GM13977 (cell line): ENCODE results near the gene TGFBR2.

Experiments
- DNase-seq: peaks from one replicate; pipeline ENCODE4 v3.0.0; 2012; ENCODE audit warnings: low spot score
- in situ Hi-C: fragments of 300-500 bp; cut with MboI; formaldehyde crosslinking; loops from one replicate; pipeline ENCODE4 v1.12.0; 2022; ENCODE audit warnings: low sequenced_read_pairs, low pct_unique_long_range_greater_than_20kb, mixed read lengths, inconsistent platforms; ENCODE audit not compliant: unreplicated experiment
- TF ChIP-seq, protein P1 (sequence below): IDR thresholded peaks from 2 replicates; pipeline ENCODE4 v1.5.1; 2012; ENCODE audit warnings: mild to moderate bottlenecking, control low read depth; ENCODE audit not compliant: insufficient read depth; ENCODE audit errors: extremely low read depth, missing control alignments

The TGFBR2 gene

DNA sequence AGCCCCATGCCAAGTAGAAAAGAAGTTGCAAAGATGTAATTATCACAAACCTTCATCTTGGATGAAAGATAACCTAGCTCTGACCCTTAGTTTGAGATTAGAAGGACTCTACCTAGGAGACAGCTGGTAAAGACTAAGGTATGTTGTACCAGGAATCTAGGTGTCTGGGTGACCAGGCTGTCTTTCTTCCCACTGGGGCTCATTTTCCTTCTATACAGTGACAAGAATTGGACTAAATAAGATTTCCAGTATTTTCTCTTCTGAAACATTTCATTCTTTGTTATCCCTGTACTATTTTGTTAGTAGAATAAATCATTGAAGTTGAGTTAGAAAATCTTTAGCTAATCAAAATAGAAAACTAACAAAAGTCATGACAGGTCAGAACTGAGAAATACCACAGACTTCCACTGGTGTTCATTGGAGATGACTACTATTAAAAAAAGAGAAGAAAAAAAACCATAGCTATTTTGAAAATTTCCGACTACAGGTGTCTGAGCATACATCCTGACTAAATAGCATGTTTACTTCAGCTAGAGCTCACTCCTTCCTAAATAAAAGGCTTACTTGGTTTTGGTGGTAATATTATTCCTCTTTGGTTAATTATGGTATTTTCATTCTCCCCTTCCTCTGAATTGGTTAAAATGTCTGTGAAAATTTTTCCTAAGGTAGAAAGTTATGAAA lies 10.1 kb downstream of the TGFBR2 start:
- no peak for DNase-seq
- TF ChIP-seq, protein P1, sequence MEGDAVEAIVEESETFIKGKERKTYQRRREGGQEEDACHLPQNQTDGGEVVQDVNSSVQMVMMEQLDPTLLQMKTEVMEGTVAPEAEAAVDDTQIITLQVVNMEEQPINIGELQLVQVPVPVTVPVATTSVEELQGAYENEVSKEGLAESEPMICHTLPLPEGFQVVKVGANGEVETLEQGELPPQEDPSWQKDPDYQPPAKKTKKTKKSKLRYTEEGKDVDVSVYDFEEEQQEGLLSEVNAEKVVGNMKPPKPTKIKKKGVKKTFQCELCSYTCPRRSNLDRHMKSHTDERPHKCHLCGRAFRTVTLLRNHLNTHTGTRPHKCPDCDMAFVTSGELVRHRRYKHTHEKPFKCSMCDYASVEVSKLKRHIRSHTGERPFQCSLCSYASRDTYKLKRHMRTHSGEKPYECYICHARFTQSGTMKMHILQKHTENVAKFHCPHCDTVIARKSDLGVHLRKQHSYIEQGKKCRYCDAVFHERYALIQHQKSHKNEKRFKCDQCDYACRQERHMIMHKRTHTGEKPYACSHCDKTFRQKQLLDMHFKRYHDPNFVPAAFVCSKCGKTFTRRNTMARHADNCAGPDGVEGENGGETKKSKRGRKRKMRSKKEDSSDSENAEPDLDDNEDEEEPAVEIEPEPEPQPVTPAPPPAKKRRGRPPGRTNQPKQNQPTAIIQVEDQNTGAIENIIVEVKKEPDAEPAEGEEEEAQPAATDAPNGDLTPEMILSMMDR, result no peak
- in situ Hi-C loops, result no loop called here

DNA sequence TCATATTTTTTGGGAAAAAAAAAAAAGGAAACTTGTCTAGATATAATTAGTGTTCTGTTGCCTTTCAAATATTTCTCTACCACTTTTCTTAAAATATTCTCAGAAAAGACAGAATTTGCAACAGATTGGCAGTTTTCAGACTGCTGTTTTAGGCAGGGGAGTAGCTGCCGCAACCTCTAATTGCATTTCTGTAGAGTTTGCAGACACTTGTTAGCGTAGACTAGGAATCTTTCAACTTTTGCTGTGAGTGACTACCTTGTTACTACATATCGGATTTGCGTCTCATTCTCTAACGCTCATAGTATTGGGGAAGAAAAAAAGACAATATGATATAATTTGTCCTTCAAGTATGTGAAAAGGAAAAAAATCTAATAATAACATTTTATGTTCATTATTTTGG lies 10.7 kb downstream of the TGFBR2 start:
- in situ Hi-C loops, result no loop called here
- DNase-seq, result no peak
- TF ChIP-seq, protein P1, result no peak

DNA sequence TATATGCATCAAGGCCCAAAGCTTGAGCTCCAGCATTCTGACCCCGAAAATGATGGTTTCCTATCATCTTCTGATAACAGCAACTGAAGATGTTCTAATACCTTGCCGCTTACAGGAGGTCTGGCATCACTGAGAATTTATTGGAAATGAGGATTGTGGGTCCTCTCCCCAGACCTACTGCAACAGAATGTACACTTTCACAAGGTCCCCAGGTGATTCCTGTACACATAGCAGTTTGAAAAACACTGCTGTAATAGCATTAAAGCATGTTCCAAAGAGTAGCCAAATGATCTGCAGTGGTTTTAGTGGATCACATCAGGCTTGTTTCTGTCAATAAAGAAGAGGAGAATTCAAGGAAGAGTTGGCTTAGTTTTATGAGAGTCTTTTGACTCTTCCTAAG lies 11.3 kb downstream of the TGFBR2 start:
- in situ Hi-C loops, result no loop called here
- TF ChIP-seq, protein P1, result no peak
- no peak for DNase-seq

DNA sequence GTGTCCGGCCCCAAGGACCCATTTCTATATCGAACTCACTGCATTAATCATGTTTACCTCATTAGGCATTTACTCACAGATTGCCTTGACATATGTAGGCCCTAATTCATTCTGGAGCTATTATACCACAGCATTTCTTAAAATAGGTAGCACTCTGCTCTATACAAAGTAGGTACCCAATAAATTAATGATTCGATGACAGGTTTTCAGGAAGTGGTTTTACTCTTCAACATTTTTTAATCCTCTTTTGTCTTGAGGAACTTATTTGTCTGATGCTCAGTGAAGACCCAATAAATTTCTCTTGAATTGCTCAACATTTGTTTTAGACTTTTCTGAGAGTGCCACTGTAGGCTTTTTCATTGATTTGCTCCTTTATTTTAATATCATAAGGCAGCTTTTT lies 12.1 kb downstream of the TGFBR2 start:
- in situ Hi-C loops, result no loop called here
- TF ChIP-seq, protein P1, result no peak

DNA sequence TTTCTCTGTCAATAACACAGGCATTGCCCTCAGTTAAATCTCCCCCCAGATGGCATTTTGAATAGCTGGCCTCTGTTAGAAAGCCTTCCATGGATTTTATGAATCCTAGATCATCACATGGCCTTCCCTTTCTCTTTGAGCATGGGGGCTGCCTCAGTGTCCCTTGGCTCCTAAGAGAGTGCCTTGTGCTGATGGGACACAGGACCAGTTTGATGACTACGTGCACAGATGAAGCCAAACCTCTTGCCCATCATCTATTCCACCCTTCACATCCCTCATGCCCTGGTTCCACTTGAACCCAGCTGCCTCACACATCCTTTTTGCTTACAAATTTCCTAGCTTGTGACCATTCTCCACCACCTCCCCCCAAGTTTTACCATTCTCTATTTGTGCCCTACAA lies 12.9 kb downstream of the TGFBR2 start:
- no peak for DNase-seq
- in situ Hi-C loops, result no loop called here
- TF ChIP-seq, protein P1, result no peak

More for the DNA sequence above, 12.1 kb downstream of the TGFBR2 start:
- no peak for DNase-seq

DNA sequence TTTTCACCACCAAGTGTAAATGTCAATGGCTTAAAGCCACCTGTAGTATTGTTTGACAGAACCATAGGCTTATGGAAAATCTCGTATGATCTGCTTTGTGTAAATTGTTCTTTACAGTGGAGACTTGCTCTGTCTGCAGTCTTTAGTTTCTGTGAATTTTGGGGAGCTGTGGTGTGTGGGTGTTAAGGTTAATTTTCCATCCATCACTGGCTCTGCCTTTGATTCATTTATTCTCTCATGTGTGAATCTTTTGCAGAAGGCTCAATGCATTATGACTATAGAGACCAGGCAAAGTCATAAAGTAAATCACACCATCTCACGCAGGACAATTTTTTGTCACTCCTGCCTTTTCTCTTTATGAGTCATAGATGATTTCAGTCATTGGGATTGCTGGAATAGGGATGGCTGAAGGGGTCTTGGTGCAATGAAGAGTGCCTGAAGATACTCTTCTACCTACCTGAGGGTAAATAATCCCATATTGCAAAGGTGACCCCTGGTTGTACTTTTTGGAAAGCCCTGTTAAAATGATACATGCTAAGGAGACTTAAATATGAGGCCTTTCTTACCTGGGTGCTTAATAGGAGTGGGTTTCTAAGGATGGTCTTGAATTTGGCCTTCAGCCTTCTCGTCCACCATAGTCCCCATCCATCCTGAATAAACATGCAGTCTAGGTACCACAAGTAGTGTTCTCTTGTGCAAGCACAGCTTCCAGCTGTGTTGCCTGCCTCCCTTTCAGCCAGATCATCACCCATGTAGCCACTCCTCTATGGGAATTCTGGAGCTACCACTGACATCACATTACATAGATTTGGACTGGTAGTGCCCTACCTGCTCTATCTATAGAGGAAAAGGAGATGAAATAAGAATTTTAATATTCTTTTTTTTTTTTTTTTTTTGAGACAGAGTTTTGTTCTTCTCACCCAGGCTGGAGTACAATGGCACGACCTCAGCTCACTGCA lies 14.3 kb downstream of the TGFBR2 start:
- no peak for DNase-seq
- in situ Hi-C loops, result no loop called here
- TF ChIP-seq, protein P1, result no peak
